MM.1S (cell line): ENCODE data around the gene NME7.

Experiments
- DNase-seq: peaks from one replicate; pipeline ENCODE4 v3.0.0-alpha.2; 2015
- H2AFZ ChIP-seq: fragments of 300-600 bp; sonication (generic); 2 replicates; pipeline ENCODE4 v1.6.0; 2016; ENCODE audit warnings: antibody characterized with exemption, low read length
- H3F3A ChIP-seq: fragments of 300-600 bp; sonication (generic); 2 replicates; pipeline ENCODE4 v1.6.1; 2016; ENCODE audit warnings: mild to moderate bottlenecking, antibody characterized with exemption, low read length, moderate library complexity, mixed read lengths; ENCODE audit not compliant: insufficient read depth
- H3K27ac ChIP-seq: fragments of 300-600 bp; sonication (generic); 2 replicates; pipeline ENCODE4 v1.5.1; 2016; ENCODE audit warnings: mild to moderate bottlenecking, low read length
- H3K27me3 ChIP-seq: fragments of 300-600 bp; sonication (generic); replicated peaks from 2 replicates; pipeline ENCODE4 v1.6.0; 2016; ENCODE audit warnings: low read length; ENCODE audit not compliant: insufficient read depth
- H3K36me3 ChIP-seq: fragments of 300-600 bp; sonication (generic); replicated peaks from 2 replicates; pipeline ENCODE4 v1.6.1; 2016; ENCODE audit warnings: mild to moderate bottlenecking, low read length, mixed read lengths; ENCODE audit not compliant: insufficient read depth
- H3K4me1 ChIP-seq: fragments of 300-600 bp; sonication (generic); 2 replicates; pipeline ENCODE4 v1.6.1; 2016; ENCODE audit warnings: low read length, mixed read lengths
- H3K4me2 ChIP-seq: fragments of 300-600 bp; sonication (generic); 2 replicates; pipeline ENCODE4 v1.6.0; 2016; ENCODE audit warnings: low read depth, low read length
- H3K4me3 ChIP-seq: fragments of 300-600 bp; sonication (generic); 2 replicates; pipeline ENCODE4 v1.5.1; 2016; ENCODE audit warnings: low read length, mixed read lengths
- H3K79me2 ChIP-seq: fragments of 300-600 bp; sonication (generic); 2 replicates; pipeline ENCODE4 v1.6.1; 2016; ENCODE audit warnings: mixed run types, low read length, mixed read lengths
- H3K9ac ChIP-seq: fragments of 300-600 bp; sonication (generic); 2 replicates; pipeline ENCODE4 v1.6.1; 2016; ENCODE audit warnings: low read length, mixed read lengths
- H3K9me2 ChIP-seq: fragments of 300-600 bp; sonication (generic); replicated peaks from 2 replicates; pipeline ENCODE4 v1.6.1; 2016; ENCODE audit warnings: mild to moderate bottlenecking, low read length, mixed read lengths; ENCODE audit not compliant: insufficient read depth
- H3K9me3 ChIP-seq: fragments of 300-600 bp; sonication (generic); replicated peaks from 2 replicates; pipeline ENCODE4 v1.6.1; 2016; ENCODE audit warnings: mild to moderate bottlenecking, low read length, mixed read lengths; ENCODE audit not compliant: insufficient read depth
- H4K20me1 ChIP-seq: fragments of 300-600 bp; sonication (generic); 2 replicates; pipeline ENCODE4 v1.6.1; 2016; ENCODE audit warnings: mild to moderate bottlenecking, low read length, moderate library complexity, mixed read lengths; ENCODE audit not compliant: insufficient read depth
- EZH2 ChIP-seq: fragments of 300-600 bp; sonication (generic); optimal IDR thresholded peaks from 2 replicates; pipeline ENCODE3; 2017; ENCODE audit warnings: low read depth, mild to moderate bottlenecking, antibody characterized with exemption, low read length, mixed read lengths
- EZH2phosphoT487 ChIP-seq: fragments of 300-600 bp; sonication (generic); IDR thresholded peaks from 2 replicates; pipeline ENCODE4 v1.6.1; 2018; ENCODE audit warnings: antibody characterized with exemption, low read length
- TF ChIP-seq, protein P1 (sequence below): fragments of 300-600 bp; sonication (generic); IDR thresholded peaks from 2 replicates; pipeline ENCODE4 v1.5.1; 2016; ENCODE audit warnings: antibody characterized with exemption, low read length, mixed read lengths

NME7 gene

DNA sequence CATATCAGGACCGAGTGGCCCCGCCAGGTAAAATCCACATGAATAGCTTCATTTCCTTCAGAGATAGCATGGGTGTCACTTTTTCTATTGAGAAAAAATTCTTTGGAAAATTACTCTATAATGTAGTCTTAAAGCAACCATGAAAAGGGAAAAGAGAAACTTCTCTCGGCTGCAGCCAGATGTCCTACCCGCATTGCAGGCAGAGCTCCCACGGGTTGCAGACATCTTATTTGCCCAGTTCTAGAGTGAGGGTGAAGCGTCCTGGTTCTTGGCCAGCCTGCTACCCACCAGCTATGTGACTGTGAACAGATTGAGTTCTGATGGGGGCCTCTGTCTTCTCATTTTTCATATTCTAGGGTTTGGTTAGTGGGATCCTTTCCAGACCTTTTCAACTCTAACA, 256.1 kb downstream of the NME7 start:
- no peaks in the 10 kb centered on the region for H3K36me3 ChIP-seq

DNA sequence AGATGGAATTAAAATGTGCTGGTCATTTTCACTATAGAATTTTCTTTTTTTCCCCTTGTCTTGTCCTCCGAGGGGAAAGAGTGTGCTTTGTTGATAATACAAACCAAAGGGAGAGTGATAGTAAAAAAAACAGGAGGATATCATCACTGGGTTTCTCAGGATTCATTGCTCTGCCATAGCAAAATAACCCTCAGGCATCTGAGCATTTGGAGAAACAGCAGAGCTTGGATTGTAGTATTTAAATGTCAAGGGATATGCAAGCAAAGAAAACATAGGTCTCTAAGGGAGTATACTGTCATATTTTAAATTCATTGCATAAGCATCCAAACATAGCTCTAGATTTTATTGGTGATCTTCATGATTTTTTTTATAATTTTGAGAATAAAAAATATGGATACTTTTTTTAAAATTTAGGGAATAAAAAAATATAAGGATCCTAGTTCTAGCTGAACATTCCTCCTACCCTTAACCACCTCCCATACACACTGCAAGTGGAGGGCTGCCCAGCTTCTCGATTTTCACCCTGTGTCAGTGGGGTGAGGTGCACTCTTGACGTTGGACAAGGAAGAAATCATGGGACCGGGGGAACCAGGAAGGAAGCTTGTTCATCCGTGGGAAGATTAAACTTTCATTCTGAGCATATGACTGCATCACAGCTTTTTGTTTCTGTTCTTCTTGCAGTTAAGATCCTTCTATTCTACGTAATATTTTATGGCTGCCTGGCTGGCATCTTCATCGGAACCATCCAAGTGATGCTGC, 256.7 kb downstream of the NME7 start:
- no peaks in the 10 kb centered on the region for H4K20me1 ChIP-seq
- no peak overlapping the region for H3K9ac ChIP-seq
- H3K9me2 ChIP-seq = no peaks in the 10 kb centered on the region
- H3K36me3 ChIP-seq = no peaks in the 10 kb centered on the region
- no peak overlapping the region for H2AFZ ChIP-seq
- H3K4me1 ChIP-seq = peaks cover 9% of the 10 kb centered on the region
- H3F3A ChIP-seq = peaks cover 4% of the 10 kb centered on the region
- DNase-seq = no peak
- H3K4me3 ChIP-seq = no peak overlapping the region
- H3K27ac ChIP-seq = no peak overlapping the region
- no peak overlapping the region for H3K4me2 ChIP-seq
- H3K9me3 ChIP-seq = no peaks in the 10 kb centered on the region
- H3K27me3 ChIP-seq = no peaks in the 10 kb centered on the region
- TF ChIP-seq EZH2phosphoT487 = no peak
- TF ChIP-seq EZH2 = no peak
- TF ChIP-seq, protein P1, sequence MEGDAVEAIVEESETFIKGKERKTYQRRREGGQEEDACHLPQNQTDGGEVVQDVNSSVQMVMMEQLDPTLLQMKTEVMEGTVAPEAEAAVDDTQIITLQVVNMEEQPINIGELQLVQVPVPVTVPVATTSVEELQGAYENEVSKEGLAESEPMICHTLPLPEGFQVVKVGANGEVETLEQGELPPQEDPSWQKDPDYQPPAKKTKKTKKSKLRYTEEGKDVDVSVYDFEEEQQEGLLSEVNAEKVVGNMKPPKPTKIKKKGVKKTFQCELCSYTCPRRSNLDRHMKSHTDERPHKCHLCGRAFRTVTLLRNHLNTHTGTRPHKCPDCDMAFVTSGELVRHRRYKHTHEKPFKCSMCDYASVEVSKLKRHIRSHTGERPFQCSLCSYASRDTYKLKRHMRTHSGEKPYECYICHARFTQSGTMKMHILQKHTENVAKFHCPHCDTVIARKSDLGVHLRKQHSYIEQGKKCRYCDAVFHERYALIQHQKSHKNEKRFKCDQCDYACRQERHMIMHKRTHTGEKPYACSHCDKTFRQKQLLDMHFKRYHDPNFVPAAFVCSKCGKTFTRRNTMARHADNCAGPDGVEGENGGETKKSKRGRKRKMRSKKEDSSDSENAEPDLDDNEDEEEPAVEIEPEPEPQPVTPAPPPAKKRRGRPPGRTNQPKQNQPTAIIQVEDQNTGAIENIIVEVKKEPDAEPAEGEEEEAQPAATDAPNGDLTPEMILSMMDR = no peak
- no peaks in the 10 kb centered on the region for H3K79me2 ChIP-seq

More for the DNA sequence above, 256.1 kb downstream of the NME7 start:
- DNase-seq = no peak
- Histone ChIP-seq H3K4me3 (no peak overlapping the region), H3K4me2 (no peak overlapping the region), H4K20me1 (no peaks in the 10 kb centered on the region), H3K4me1 (peaks cover 12% of the 10 kb centered on the region), H3K27ac (no peak overlapping the region), H2AFZ (no peak overlapping the region), H3K79me2 (no peaks in the 10 kb centered on the region), H3K9me3 (no peaks in the 10 kb centered on the region), H3K9ac (no peak overlapping the region), H3K27me3 (no peaks in the 10 kb centered on the region), H3F3A (peaks cover 9% of the 10 kb centered on the region), H3K9me2 (no peaks in the 10 kb centered on the region)
- no peak for TF ChIP-seq EZH2
- TF ChIP-seq, protein P1 = no peak
- TF ChIP-seq EZH2phosphoT487 = no peak

DNA sequence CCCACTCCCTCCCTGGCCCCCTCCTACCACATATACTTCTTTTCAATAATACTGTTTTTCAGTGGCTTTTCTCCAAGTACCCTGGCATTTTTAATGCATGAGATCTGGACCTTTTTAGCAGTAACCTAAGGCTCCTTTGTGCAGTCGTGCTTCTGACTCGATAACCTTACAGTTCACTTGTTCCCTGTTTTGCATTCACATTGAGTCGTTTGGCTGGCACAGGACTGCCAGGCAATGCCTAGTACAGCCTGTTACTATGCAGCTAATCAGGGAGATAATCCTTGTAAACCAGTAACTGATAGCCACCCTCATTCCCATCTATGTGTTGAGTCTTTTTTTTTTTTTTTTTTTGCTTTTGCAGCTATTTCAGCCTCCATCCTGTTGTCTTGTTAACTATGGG, 257.4 kb downstream of the NME7 start:
- Histone ChIP-seq H3K9me2 (no peaks in the 10 kb centered on the region), H3K27me3 (peaks cover 4% of the 10 kb centered on the region; the same call in 1 of the 2 replicates), H3K36me3 (no peaks in the 10 kb centered on the region), H3K9ac (no peak overlapping the region), H3F3A (no peaks in the 10 kb centered on the region), H3K4me1 (peaks cover 4% of the 10 kb centered on the region; the same call in 1 of the 2 replicates), H4K20me1 (no peaks in the 10 kb centered on the region), H3K4me2 (no peak overlapping the region), H2AFZ (no peak overlapping the region), H3K4me3 (no peak overlapping the region), H3K79me2 (no peaks in the 10 kb centered on the region), H3K9me3 (no peaks in the 10 kb centered on the region), H3K27ac (no peak overlapping the region)
- no peak for DNase-seq
- TF ChIP-seq, protein P1 = no peak
- TF ChIP-seq EZH2 (no peak), EZH2phosphoT487 (no peak)
